Upper lobe of right lung (tissue), 1 donor: ENCODE results near the gene FLRT1. TPM values are rescaled to one million over a fixed set of nuclear protein-coding genes. Genes with fewer than 3 reads are reported as not detected.
A peak's percentile ranks its signal among the peaks of the same experiment; 100 is the strongest.

Experiments used
- ATAC-seq: fragments of 200-7000 bp; cut with Tn5 transposase; one replicate; pipeline ENCODE4 v1.9.1; 2020; ENCODE audit warnings: mild to moderate bottlenecking, moderate library complexity
- DNase-seq: peaks from one replicate; pipeline ENCODE4 v3.0.0-alpha.2; 2020
- H3K27ac ChIP-seq: fragments of 200-600 bp; one replicate; pipeline ENCODE4 v1.8.0; 2022
- H3K27me3 ChIP-seq: fragments of 200-600 bp; one replicate; pipeline ENCODE4 v1.8.0; 2022; ENCODE audit warnings: mild to moderate bottlenecking
- H3K36me3 ChIP-seq: fragments of 200-600 bp; one replicate; pipeline ENCODE4 v1.8.0; 2022
- H3K4me1 ChIP-seq: fragments of 200-600 bp; one replicate; pipeline ENCODE4 v1.8.0; 2022
- H3K4me3 ChIP-seq: fragments of 200-600 bp; one replicate; pipeline ENCODE4 v1.8.0; 2022; ENCODE audit warnings: mild to moderate bottlenecking
- H3K9me3 ChIP-seq: fragments of 200-600 bp; one replicate; pipeline ENCODE4 v1.8.0; 2022
- intact Hi-C: fragments of 100-400 bp; cut with DNase I; formaldehyde crosslinking; loops from one replicate; pipeline ENCODE4 v1.11.0; 2022
- total RNA-seq: library from RNA; stranded (reverse); fragmentation: NEBNext Ultra II Directional; extraction: Animal tissue kit (Norgen Biotek cat#: 25700); gene quantifications from one replicate; pipeline ENCODE4 v1.2.1, GENCODE V29; 2021
- TF ChIP-seq, protein P1 (sequence below): fragments of 200-600 bp; IDR thresholded peaks from one replicate; pipeline ENCODE4 v1.8.0; 2022; ENCODE audit warnings: antibody characterized with exemption
- donor health status: DM: no; HTN: yes; CAD: no; lungs with severe emphysema.

FLRT1 gene
- total RNA-seq, 1 donor from 2014 or later, result not detected

DNA sequence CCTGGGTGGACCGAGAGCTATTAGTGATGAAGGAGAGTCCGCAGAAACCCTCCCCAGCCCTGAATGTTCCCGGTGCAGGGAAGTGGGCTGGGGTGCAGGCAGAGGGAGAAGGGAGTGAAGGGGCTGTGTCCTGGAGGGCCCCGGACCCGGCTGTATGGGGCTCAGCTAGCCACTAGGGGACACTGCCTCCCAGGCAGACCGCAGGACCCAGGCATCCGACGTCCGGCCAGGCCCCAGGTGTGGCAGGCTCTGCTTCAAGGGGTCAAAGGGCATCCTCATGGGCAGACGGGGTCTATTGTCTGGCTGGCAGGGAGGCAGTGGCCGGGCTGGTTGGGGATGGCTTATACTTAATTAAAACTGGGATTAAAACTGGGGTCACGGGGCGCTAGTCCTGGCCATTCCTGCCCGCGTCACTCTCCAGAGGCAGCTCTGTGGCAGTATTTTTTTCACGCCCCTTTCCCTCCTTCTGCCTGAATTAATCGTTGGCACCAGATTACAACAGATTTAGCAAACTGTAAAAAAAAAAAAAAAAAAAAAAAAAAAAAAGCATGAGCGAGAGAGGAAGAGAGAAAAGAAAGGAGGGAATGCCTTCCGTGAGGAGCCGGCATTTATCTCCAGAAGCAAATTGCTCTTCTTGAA is 5.1 kb downstream of the FLRT1 start:
- H3K4me1 ChIP-seq, result peaks cover 4% of the 10 kb centered on the region

DNA sequence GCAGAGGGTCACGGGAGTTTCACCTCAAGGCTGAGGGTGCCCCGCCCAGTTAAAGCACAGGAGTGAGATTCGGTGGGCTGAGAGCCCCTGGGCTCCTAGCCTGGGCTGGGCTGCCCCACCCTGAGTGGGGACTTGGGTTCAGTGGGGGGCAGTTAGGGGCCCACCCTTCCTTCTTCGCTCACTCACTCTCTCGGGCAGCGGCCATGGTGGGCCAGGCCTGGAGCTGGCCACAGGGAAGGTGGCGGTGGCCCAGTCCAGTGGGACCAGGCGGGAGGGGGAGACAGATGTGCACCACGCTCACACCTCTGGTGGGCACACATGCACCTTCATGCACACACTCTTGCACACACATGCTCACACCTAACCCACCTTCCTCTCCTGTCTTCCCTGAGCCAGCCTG is 6.1 kb downstream of the FLRT1 start:
- Histone ChIP-seq H3K4me3 (no peak overlapping the region), H3K27ac (no peak overlapping the region), H3K4me1 (no peaks in the 10 kb centered on the region), H3K27me3 (peaks cover 6% of the 10 kb centered on the region), H3K36me3 (no peaks in the 10 kb centered on the region), H3K9me3 (no peaks in the 10 kb centered on the region)
- intact Hi-C loops, result no loop called here
- TF ChIP-seq, protein P1, sequence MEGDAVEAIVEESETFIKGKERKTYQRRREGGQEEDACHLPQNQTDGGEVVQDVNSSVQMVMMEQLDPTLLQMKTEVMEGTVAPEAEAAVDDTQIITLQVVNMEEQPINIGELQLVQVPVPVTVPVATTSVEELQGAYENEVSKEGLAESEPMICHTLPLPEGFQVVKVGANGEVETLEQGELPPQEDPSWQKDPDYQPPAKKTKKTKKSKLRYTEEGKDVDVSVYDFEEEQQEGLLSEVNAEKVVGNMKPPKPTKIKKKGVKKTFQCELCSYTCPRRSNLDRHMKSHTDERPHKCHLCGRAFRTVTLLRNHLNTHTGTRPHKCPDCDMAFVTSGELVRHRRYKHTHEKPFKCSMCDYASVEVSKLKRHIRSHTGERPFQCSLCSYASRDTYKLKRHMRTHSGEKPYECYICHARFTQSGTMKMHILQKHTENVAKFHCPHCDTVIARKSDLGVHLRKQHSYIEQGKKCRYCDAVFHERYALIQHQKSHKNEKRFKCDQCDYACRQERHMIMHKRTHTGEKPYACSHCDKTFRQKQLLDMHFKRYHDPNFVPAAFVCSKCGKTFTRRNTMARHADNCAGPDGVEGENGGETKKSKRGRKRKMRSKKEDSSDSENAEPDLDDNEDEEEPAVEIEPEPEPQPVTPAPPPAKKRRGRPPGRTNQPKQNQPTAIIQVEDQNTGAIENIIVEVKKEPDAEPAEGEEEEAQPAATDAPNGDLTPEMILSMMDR, result no peak
- no peak for DNase-seq
- ATAC-seq, result no peak

More for the DNA sequence above, 5.1 kb downstream of the FLRT1 start:
- TF ChIP-seq, protein P1, result peak; percentile 30
- intact Hi-C loops, result no loop called here
- Histone ChIP-seq H3K4me3 (no peak overlapping the region), H3K36me3 (no peaks in the 10 kb centered on the region), H3K27me3 (peaks cover 16% of the 10 kb centered on the region), H3K9me3 (no peaks in the 10 kb centered on the region), H3K27ac (no peak overlapping the region)
- peak; percentile 42 for ATAC-seq
- DNase-seq, result no peak

DNA sequence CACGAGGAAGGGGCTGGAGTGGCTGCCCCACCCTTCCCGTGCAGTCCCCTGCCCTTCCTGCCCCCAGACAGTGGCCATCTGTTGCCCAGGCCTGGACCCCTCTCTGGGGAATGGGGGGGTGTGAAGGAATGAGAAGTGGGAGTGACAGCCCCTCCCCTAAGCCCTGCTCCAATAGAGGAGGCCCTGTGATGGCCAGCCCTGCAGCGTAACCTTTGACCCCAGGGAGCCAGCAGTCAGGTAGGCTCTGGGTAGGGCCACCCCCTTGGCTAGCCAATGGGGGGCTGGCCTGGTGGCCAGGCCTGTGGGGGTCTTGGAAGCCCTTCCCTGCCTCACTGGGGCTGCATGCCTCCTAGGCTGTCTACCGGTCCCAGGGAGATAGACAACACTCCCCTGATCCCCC is 6.6 kb downstream of the FLRT1 start:
- DNase-seq, result no peak
- Histone ChIP-seq H3K4me1 (no peaks in the 10 kb centered on the region), H3K4me3 (no peak overlapping the region), H3K27ac (no peak overlapping the region), H3K27me3 (peaks cover 2% of the 10 kb centered on the region), H3K9me3 (no peaks in the 10 kb centered on the region), H3K36me3 (no peaks in the 10 kb centered on the region)
- ATAC-seq, result no peak
- TF ChIP-seq, protein P1, result no peak
- intact Hi-C loops, result no loop called here

DNA sequence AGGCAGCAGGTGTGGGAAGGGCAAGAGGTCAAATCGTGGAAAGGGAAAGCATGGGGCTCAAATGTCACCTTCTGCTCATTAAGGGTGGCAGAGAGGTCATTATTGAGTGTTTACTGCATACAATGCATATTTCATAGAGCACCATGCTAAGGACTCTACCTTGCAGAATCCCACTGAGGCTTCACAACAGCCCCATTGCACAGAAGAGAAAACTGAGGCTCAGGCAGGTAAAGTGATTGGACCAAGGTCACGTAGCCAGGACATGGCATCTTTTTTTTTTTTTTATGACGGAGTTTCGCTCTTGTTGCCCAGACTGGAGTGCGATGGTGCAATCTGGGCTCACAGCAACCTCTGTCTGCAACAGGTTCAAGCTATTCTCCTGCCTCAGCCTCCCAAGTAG is 7.8 kb downstream of the FLRT1 start:
- Histone ChIP-seq H3K4me3 (no peak overlapping the region), H3K4me1 (no peaks in the 10 kb centered on the region), H3K27ac (no peak overlapping the region), H3K27me3 (no peaks in the 10 kb centered on the region), H3K36me3 (no peaks in the 10 kb centered on the region), H3K9me3 (no peaks in the 10 kb centered on the region)
- intact Hi-C loops, result no loop called here
- ATAC-seq (no peak), DNase-seq (no peak)
- TF ChIP-seq, protein P1, result no peak

DNA sequence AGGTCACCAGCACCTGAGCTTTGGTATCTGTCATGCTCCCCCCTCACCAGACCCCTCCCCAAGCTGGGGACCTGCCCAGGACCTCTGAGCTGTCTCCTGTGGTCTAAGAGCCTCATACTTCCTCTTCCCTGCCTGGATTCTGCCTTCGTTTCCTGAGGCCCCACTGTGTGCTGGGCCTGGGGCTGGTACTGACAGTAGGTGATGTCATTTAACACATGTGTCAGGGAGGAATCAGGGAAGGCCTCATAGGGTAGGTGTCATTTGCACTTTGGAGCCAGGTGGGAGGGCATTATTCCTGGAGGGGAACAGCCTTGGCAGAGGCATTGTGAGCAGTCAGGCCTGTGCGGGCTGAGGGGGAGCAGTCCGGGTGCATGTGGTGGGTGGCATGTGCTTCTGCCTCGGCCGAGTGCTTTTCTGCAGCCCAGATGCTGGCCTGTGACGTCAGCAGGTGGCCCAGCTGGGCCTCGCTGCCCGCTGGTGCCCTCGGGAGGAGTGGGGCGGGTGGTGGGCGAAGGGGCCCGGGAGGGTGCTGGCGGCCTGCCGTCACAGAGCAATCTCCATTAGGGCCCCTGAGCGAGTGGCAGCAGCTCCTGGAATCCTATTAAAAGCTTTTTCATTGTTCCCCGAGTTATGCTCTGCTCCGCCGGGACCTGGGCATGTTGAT is 9.1 kb downstream of the FLRT1 start:
- Histone ChIP-seq H3K27me3 (no peaks in the 10 kb centered on the region), H3K9me3 (no peaks in the 10 kb centered on the region), H3K27ac (no peak overlapping the region), H3K36me3 (no peaks in the 10 kb centered on the region), H3K4me1 (no peaks in the 10 kb centered on the region), H3K4me3 (no peak overlapping the region)
- DNase-seq, result no peak
- intact Hi-C loops, result no loop called here
- ATAC-seq, result no peak
- TF ChIP-seq, protein P1, result no peak
